Upper lobe of left lung (tissue), 4 donors: ENCODE results near the gene APOM.

Source experiments
- POLR2A ChIP-seq, 4 donors: fragments of 450-650 bp; IDR thresholded peaks; one replicate each; pipeline ENCODE4 v1.5.1; 2016 to 2017; ENCODE audit warnings: antibody characterized with exemption in 4 of 4, mild to moderate bottlenecking in 2 of 4
- POLR2AphosphoS5 ChIP-seq, 2 donors: sonication (generic); formaldehyde crosslinking; IDR thresholded peaks; one replicate each; pipeline ENCODE4 v1.5.1; 2017; ENCODE audit warnings: antibody characterized with exemption in 2 of 2
- TF ChIP-seq, protein P1 (sequence below), 6 experiments: fragments of 450-650 bp in 4 of 6; fragments of 200-600 bp in 2 of 6; sonication (generic) in 2 of 6; IDR thresholded peaks; one replicate each; pipeline ENCODE4 v1.5.1; 2016 to 2019; ENCODE audit warnings: antibody characterized with exemption in 6 of 6

DNA sequence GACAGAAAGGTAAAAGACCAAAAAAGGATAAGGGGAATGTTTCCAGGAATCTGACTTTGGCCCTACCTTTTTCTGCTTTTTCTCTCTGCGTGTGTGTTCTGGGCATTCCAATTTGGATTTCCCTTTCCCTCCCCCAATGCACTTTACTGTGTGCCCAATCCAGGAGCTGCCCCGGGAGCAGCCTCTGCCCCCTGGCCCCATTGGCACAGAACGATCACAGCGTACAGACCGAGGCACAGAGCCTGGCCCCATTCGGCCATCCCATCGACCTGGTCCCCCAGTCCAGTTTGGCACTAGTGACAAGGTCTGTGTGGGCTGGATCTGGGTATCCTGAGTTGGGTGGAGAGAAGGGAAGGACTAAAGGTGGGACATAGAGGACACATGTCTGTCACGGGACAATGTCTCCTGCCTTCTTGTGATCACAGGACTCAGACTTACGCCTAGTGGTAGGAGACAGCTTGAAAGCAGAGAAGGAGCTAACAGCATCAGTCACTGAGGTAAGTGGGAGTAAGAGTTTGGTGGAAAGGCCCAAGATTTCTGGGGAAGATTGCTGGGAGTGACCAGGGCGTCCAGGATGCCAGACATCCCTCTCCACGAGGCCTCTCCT lies 20.6 kb upstream of the APOM start:
- TF ChIP-seq, protein P1, sequence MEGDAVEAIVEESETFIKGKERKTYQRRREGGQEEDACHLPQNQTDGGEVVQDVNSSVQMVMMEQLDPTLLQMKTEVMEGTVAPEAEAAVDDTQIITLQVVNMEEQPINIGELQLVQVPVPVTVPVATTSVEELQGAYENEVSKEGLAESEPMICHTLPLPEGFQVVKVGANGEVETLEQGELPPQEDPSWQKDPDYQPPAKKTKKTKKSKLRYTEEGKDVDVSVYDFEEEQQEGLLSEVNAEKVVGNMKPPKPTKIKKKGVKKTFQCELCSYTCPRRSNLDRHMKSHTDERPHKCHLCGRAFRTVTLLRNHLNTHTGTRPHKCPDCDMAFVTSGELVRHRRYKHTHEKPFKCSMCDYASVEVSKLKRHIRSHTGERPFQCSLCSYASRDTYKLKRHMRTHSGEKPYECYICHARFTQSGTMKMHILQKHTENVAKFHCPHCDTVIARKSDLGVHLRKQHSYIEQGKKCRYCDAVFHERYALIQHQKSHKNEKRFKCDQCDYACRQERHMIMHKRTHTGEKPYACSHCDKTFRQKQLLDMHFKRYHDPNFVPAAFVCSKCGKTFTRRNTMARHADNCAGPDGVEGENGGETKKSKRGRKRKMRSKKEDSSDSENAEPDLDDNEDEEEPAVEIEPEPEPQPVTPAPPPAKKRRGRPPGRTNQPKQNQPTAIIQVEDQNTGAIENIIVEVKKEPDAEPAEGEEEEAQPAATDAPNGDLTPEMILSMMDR (IDR thresholded peaks at IDR 0.05) = no peak
- TF ChIP-seq POLR2AphosphoS5 (IDR thresholded peaks at IDR 0.05) = no peak
- no peak for TF ChIP-seq POLR2A (IDR thresholded peaks at IDR 0.05)
